GM12801 (cell line): Measurements from ENCODE around the gene E2F4.

Source experiments
- CTCF ChIP-seq: IDR thresholded peaks from one replicate; pipeline ENCODE4 v1.5.1; 2011; ENCODE audit warnings: control low read depth; ENCODE audit not compliant: insufficient read length; ENCODE audit errors: extremely low read depth

Gene E2F4

GRCh38 chr16:67238806-67239470 is 47.0 kb downstream of the E2F4 start:
- TF ChIP-seq CTCF = no peak

DNA sequence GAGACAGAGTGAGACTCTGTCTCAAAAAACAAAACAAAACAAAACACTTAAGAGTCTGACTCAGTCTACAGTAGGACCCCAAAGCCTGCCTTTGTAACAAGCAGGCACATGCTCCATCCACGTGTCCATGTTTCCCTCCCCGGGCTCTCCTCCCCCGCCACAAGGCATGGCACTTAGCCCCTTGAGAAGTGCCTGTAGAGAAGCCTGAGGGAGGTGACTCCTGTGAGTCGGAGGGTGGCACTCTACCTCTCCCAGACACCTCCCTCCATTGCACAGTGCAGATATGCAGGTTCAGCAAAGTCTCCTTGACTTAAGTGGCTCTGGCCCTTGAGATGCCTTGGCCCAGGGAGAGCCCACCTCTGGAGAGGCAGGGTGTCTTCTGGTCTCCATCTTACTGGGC is 48.6 kb downstream of the E2F4 start:
- no peak for TF ChIP-seq CTCF

DNA sequence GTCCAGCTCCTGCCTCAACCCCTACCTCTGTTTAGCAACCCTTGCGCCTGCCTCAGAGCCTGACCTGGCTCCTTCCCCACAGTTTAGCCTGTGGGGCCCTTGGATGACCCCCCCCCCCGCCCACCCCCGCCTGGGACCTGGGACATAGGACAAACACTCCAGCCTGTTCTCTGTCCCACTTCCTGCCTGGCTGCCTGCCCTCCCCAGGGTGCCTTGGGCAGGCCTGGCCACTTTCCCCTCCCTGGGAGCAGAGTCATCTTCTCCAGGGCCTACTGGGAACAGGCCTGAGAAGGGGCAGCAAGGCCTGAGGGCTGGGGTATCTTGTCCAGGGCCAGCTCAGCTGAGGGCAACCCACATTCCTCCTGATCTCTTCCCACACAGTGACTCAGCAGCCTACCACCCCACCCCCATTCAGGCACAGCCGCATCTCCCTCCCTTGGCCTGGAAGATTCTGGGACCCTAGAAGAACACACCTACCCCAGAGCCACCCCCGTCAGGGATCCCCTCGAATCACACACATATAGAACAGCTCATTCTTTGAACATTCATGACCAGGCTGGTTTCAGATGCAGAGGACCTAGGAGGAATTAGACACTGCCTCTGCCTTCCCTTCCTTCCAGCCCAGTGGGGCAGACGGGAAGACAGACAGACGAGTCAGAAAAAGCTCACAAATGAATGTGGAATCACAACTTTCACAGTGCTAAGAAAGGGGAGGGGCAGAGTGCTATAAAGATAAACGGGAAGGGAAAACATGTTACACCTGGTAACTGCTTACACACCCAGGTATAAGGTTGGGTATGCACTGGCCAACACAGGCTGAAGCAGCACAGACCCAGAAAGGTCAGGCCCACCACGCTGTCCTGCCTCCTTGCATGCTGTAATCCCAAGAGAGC is 49.3 kb downstream of the E2F4 start:
- no peak for TF ChIP-seq CTCF

- TF ChIP-seq CTCF = no peak
These were observed 50.3 kb downstream of the E2F4 start for GRCh38 chr16:67242138-67242730.

DNA sequence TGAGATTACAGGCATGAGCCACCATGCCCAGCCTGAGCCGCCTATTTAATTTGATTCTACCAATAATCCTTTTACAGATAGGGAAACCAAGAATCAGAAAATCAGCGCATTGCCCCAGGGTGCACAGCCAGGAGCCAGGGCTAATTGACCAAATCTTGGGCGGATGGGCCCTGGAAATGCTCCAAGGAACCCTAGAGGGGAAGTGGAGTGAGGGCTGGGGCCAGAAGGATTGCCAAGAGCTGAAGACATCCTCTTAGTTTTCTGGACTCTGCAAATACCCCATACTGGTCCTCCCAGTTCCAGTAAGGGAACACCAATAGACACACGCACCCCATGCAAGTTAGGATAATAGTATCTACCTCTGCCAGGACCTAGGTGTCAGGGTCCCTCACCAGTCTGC is 51.5 kb downstream of the E2F4 start:
- TF ChIP-seq CTCF = no peak

DNA sequence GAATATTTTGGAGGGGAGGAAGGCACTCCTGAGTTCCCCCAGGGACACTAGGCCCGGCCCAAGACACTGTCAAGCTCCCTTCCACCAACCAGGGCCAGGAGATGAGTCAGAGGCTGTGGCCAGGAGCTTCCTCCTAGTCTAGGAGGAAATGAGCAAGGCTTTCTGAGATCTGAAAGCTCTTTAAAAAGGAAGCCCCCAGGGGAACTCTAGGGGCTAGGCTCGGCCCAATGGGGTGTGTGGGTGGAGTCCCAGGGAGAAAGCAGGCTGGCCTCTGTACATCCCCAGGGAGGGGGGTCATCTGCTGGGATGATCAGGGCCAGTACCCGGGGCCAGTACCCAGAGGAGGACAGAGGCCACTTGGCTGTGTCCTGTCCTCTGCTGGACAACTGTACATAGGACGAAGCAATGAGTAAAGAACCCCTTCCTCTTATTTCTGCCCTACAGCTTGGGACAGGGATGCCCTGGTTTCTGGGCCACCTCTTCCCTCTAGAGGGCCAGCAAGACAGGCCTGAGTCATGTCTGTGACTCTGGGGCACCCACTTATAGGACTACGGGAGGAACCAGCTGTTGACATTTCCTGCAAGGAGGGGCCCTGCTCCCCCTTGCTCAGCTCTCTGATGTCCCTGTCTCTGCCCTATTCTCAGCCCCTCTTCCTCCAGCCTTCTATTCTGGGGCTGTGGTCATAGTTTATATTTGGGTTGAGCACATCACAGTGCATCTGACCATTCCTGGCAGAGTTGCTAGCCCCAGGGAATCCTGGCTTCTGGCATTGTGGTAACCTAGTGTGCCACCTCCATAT is 52.6 kb downstream of the E2F4 start:
- no peak for TF ChIP-seq CTCF

GRCh38 chr16:67245186-67245585 is 53.2 kb downstream of the E2F4 start:
- no peak for TF ChIP-seq CTCF
